ENCODE results near the gene HS3ST6. TPM values are rescaled to one million over a fixed set of nuclear protein-coding genes. Genes with fewer than 3 reads are reported as not detected.
"Not testable (repeated sequence)": the region's sequence is repeated elsewhere in the genome, so short reads cannot be mapped to it uniquely, and the experiment has no call there.

HS3ST6 gene
- total and polyA plus RNA-seq, 7 experiments from 2014 or later, result not detected

GRCh38 chr16:1939833-1940232 lies 21.6 kb upstream of the HS3ST6 start:
- not testable (repeated sequence) for H3K9me3 Mint-ChIP-seq; H3K4me1 ChIP-seq (ENCODE audit: control insufficient read depth in 2 of 2, insufficient read depth in 2 of 2, low read length in 2 of 2); H3K4me3 ChIP-seq (ENCODE audit: low read length); H3K4me3 Mint-ChIP-seq; H3K27me3 Mint-ChIP-seq; ATAC-seq; DNase-seq; H3K27ac Mint-ChIP-seq; H3K27me3 ChIP-seq (ENCODE audit: control insufficient read depth in 2 of 2, insufficient read depth in 2 of 2, low read length in 2 of 2); H3K36me3 Mint-ChIP-seq; H3K27ac ChIP-seq (ENCODE audit: low read depth, low read length); H3K9me3 ChIP-seq (ENCODE audit: control insufficient read depth in 2 of 3, low read length in 3 of 3)
- ChIA-PET CTCF (interaction anchor here (0.6 kb wide), 2 partner anchors 12 to 75 kb away, joined by 3 read pairs; no protein-coding TSS in a partner anchor), POLR2A (interaction anchor here (1.2 to 5.0 kb wide), 3 partner anchors 25 to 157 kb away, joined by 4 to 52 read pairs (median 6); partner anchors contain the start of genes NUBP2, RPS2 and SPSB3)
- peaks cover 0 to 28% (median 4%) of the 10 kb centered on the region in 3 experiments for H3K36me3 ChIP-seq (ENCODE audit: control insufficient read depth in 2 of 3, insufficient read depth in 3 of 3, low read length in 3 of 3)
- peaks cover 4 to 23% (median 11%) of the 10 kb centered on the region in 7 donors for H3K4me1 Mint-ChIP-seq
- intact Hi-C loops (cut with micrococcal nuclease), result loop anchor here in 1 of 2 donors (5.0 to 10.0 kb wide), 5 partner anchors 235 to 633 kb away; partner anchors contain the start of genes CRAMP1, IFT140, MAPK8IP3 and TELO2

GRCh38 chr16:1938910-1939309 lies 20.7 kb upstream of the HS3ST6 start:
- H3K36me3 ChIP-seq (ENCODE audit: control insufficient read depth in 2 of 3, insufficient read depth in 3 of 3, low read length in 3 of 3), result peaks cover 0 to 28% (median 4%) of the 10 kb centered on the region in 3 experiments
- H3K27me3 ChIP-seq (ENCODE audit: control insufficient read depth in 2 of 2, insufficient read depth in 2 of 2, low read length in 2 of 2), result no peaks in the 10 kb centered on the region
- H3K4me1 ChIP-seq (ENCODE audit: control insufficient read depth in 2 of 2, insufficient read depth in 2 of 2, low read length in 2 of 2), result peaks cover 6 to 7% of the 10 kb centered on the region in 2 donors
- peak overlapping the region in 1 of 10 donors; percentile 61 for H3K4me3 Mint-ChIP-seq
- H3K27ac ChIP-seq (ENCODE audit: low read depth, low read length), result no peak overlapping the region
- no peaks in the 10 kb centered on the region for H3K27me3 Mint-ChIP-seq
- H3K9me3 Mint-ChIP-seq, result no peaks in the 10 kb centered on the region
- POLR2A ChIA-PET, result interaction anchor here (1.2 kb wide), 1 partner anchor 26 kb away, joined by 4 read pairs; the partner anchor contains the start of gene RPS2
- CTCF ChIA-PET, result no interaction called here
- intact Hi-C loops (cut with micrococcal nuclease), result no loop called here
- peaks cover 0 to 5% (median 0%) of the 10 kb centered on the region in 5 donors for H3K36me3 Mint-ChIP-seq
- H3K4me3 ChIP-seq (ENCODE audit: low read length), result no peak overlapping the region
- no peak for DNase-seq
- no peak for ATAC-seq
- H3K4me1 Mint-ChIP-seq, result peaks cover 4 to 16% (median 11%) of the 10 kb centered on the region in 7 donors
- H3K27ac Mint-ChIP-seq, result no peak overlapping the region
- H3K9me3 ChIP-seq (ENCODE audit: control insufficient read depth in 2 of 3, low read length in 3 of 3), result no peaks in the 10 kb centered on the region

- Mint-ChIP-seq H3K9me3 (no peaks in the 10 kb centered on the region), H3K36me3 (peaks cover 0 to 5% (median 0%) of the 10 kb centered on the region in 5 donors), H3K4me3 (no peak overlapping the region), H3K27ac (no peak overlapping the region), H3K4me1 (peaks cover 0 to 11% (median 9%) of the 10 kb centered on the region in 7 donors), H3K27me3 (no peaks in the 10 kb centered on the region)
- intact Hi-C loops (cut with micrococcal nuclease), result no loop called here
- CTCF ChIA-PET, result no interaction called here
- Histone ChIP-seq H3K36me3 (ENCODE audit: control insufficient read depth in 2 of 3, insufficient read depth in 3 of 3, low read length in 3 of 3) (peaks cover 0 to 28% (median 4%) of the 10 kb centered on the region in 3 experiments), H3K4me3 (ENCODE audit: low read length) (no peak overlapping the region), H3K9me3 (ENCODE audit: control insufficient read depth in 2 of 3, low read length in 3 of 3) (no peaks in the 10 kb centered on the region), H3K4me1 (ENCODE audit: control insufficient read depth in 2 of 2, insufficient read depth in 2 of 2, low read length in 2 of 2) (peaks cover 6 to 7% of the 10 kb centered on the region in 2 donors), H3K27ac (ENCODE audit: low read depth, low read length) (no peak overlapping the region), H3K27me3 (ENCODE audit: control insufficient read depth in 2 of 2, insufficient read depth in 2 of 2, low read length in 2 of 2) (no peaks in the 10 kb centered on the region)
- POLR2A ChIA-PET, result no interaction called here
- ATAC-seq, result peak; percentile 2
- DNase-seq, result no peak
Measured at GRCh38 chr16:1938316-1938715, 20.1 kb upstream of the HS3ST6 start.

GRCh38 chr16:1936945-1937479 lies 18.8 kb upstream of the HS3ST6 start:
- Histone ChIP-seq H3K27ac (ENCODE audit: low read depth, low read length) (no peak overlapping the region), H3K9me3 (ENCODE audit: control insufficient read depth in 2 of 3, low read length in 3 of 3) (no peaks in the 10 kb centered on the region), H3K36me3 (ENCODE audit: control insufficient read depth in 2 of 3, insufficient read depth in 3 of 3, low read length in 3 of 3) (peaks cover 0 to 28% (median 4%) of the 10 kb centered on the region in 3 experiments), H3K4me1 (ENCODE audit: control insufficient read depth in 2 of 2, insufficient read depth in 2 of 2, low read length in 2 of 2) (peaks cover under 1 to 3% of the 10 kb centered on the region in 2 donors), H3K4me3 (ENCODE audit: low read length) (no peak overlapping the region), H3K27me3 (ENCODE audit: control insufficient read depth in 2 of 2, insufficient read depth in 2 of 2, low read length in 2 of 2) (no peaks in the 10 kb centered on the region)
- ChIA-PET POLR2A (no interaction called here), CTCF (interaction anchor here (0.8 kb wide), 1 partner anchor 8 kb away, joined by 4 read pairs; no protein-coding TSS in a partner anchor)
- no peak for DNase-seq
- peaks cover 0 to 5% (median 0%) of the 10 kb centered on the region in 5 donors for H3K36me3 Mint-ChIP-seq
- H3K4me1 Mint-ChIP-seq, result peaks cover 0 to 11% (median 7%) of the 10 kb centered on the region in 7 donors
- H3K4me3 Mint-ChIP-seq, result no peak overlapping the region
- no peaks in the 10 kb centered on the region for H3K27me3 Mint-ChIP-seq
- H3K9me3 Mint-ChIP-seq, result no peaks in the 10 kb centered on the region
- no peak overlapping the region for H3K27ac Mint-ChIP-seq
- intact Hi-C loops (cut with micrococcal nuclease), result no loop called here
- no peak for ATAC-seq

DNA sequence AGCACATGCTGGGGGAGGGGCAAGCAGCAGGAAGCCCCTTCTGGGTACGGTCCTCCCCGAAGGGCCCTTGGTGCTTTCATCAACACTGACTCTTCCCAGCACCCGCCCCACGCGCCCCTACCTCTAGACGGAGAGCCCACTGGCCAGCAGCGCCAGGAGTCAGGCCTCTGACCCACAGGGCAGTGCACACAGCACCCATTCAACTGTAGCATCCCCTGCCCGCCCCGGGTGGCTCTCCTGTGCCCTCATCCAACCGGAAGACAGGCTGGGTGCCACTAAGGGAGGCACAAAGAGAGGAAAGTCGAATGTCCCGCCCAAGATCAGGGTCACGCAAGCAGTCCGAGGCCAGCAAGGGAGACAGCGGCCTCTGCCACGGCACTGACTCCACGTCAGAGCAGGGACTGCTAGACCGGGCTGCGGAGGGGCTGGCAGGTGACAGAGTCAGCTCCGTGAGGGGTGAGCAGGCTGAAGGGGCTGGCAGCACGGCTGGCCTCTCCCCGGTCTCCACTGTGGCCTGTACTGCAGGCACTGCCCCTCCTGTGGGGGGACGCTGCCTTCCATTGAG lies 15.0 kb upstream of the HS3ST6 start:
- Mint-ChIP-seq H3K4me3 (no peak overlapping the region), H3K36me3 (peaks cover 0 to 1% (median 0%) of the 10 kb centered on the region in 5 donors), H3K9me3 (no peaks in the 10 kb centered on the region), H3K27me3 (no peaks in the 10 kb centered on the region), H3K4me1 (peaks cover 2 to 6% (median 4%) of the 10 kb centered on the region in 7 donors), H3K27ac (no peak overlapping the region)
- H3K27ac ChIP-seq (ENCODE audit: low read depth, low read length), result no peak overlapping the region
- POLR2A ChIA-PET, result interaction anchor here (0.6 kb wide), 1 partner anchor 367 kb away, joined by 3 read pairs; no protein-coding TSS in a partner anchor
- H3K27me3 ChIP-seq (ENCODE audit: control insufficient read depth in 2 of 2, insufficient read depth in 2 of 2, low read length in 2 of 2), result no peaks in the 10 kb centered on the region
- no peaks in the 10 kb centered on the region for H3K4me1 ChIP-seq (ENCODE audit: control insufficient read depth in 2 of 2, insufficient read depth in 2 of 2, low read length in 2 of 2)
- CTCF ChIA-PET, result no interaction called here
- H3K36me3 ChIP-seq (ENCODE audit: control insufficient read depth in 2 of 3, insufficient read depth in 3 of 3, low read length in 3 of 3), result peaks cover 0 to 5% (median 0%) of the 10 kb centered on the region in 3 experiments
- H3K4me3 ChIP-seq (ENCODE audit: low read length), result no peak overlapping the region
- no peaks in the 10 kb centered on the region for H3K9me3 ChIP-seq (ENCODE audit: control insufficient read depth in 2 of 3, low read length in 3 of 3)
- DNase-seq (no peak), ATAC-seq (no peak)
- intact Hi-C loops (cut with micrococcal nuclease), result no loop called here

DNA sequence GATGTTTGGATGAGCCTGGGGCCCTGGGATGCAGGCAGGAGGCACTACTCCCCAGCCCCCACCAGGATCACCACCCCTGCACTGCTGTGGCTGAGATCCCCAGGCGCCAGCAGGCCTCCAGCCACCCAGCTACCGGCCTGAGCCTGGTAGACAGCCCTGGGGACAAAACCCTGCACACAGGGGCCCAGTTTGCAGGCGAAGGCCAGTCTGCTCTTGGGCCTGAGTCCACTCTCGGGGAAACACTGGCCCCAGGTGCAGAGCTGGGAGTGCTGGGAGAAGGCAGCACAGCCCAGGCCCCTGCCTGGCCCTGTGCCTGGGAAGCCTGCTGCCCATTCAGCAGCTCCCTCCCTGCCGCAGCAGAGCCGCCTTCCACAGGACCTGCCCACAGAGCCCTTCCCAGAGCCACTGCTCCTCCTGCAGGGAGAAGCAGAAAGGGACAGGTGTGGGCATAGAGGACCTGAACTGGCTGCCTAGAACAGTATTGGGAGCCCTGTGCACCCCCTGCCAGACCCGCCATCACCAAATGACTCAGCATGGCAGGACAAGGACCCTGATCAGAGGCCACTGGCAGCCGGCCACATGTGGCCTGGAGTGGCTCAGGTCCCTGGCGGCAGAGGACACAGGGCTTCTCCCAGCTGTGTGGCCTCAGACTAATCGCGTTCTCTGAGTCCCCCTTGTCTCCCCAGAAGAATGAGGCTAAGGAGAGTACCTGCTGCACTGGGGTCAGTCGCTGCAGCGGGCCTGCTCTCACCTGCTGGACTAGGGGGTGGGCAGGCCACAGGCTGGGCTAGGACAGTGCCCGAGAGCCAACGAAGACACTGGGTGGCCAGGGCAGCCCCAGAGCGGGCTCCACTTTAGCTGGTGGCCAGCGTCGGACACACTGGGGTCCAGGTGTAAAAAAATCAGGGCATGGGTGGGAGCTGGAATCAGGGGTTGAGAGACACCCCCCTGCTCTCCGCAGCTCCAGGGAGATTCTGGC lies 14.1 kb upstream of the HS3ST6 start:
- Mint-ChIP-seq H3K27me3 (no peaks in the 10 kb centered on the region), H3K27ac (no peak overlapping the region), H3K36me3 (no peaks in the 10 kb centered on the region), H3K9me3 (no peaks in the 10 kb centered on the region), H3K4me1 (peaks cover 2 to 8% (median 4%) of the 10 kb centered on the region in 7 donors), H3K4me3 (no peak overlapping the region)
- no peak overlapping the region for H3K4me3 ChIP-seq (ENCODE audit: low read length)
- ATAC-seq (no peak), DNase-seq (no peak)
- CTCF ChIA-PET, result no interaction called here
- H3K4me1 ChIP-seq (ENCODE audit: control insufficient read depth in 2 of 2, insufficient read depth in 2 of 2, low read length in 2 of 2), result no peaks in the 10 kb centered on the region
- H3K36me3 ChIP-seq (ENCODE audit: control insufficient read depth in 2 of 3, insufficient read depth in 3 of 3, low read length in 3 of 3), result no peaks in the 10 kb centered on the region
- H3K27ac ChIP-seq (ENCODE audit: low read depth, low read length), result no peak overlapping the region
- H3K9me3 ChIP-seq (ENCODE audit: control insufficient read depth in 2 of 3, low read length in 3 of 3), result no peaks in the 10 kb centered on the region
- intact Hi-C loops (cut with micrococcal nuclease), result no loop called here
- H3K27me3 ChIP-seq (ENCODE audit: control insufficient read depth in 2 of 2, insufficient read depth in 2 of 2, low read length in 2 of 2), result no peaks in the 10 kb centered on the region
- POLR2A ChIA-PET, result interaction anchor here (0.6 kb wide), 1 partner anchor 366 kb away, joined by 3 read pairs; no protein-coding TSS in a partner anchor
